ENCODE measurements around the gene POU5F1.

DNA sequence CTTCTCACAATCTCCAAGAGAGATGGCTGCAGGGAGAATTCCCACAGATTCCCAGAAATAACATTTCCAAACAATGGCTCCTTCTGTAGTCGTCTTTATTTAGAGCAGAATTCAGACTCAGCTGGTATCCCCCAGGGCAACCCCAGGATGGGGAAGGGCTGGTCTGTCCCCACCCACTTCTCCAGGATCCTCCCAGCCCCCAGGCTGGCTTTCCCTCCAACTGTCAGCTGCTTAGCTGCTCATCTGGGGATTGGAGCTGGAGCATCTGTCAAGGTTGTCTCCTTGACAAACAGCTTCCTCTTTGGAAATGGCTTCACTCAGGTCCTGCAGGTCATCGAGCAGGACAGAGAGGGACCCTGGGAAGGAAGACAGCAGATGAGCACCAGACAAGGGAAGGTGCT is 28.1 kb downstream of the POU5F1 start:
- TF ChIP-seq, protein P1, sequence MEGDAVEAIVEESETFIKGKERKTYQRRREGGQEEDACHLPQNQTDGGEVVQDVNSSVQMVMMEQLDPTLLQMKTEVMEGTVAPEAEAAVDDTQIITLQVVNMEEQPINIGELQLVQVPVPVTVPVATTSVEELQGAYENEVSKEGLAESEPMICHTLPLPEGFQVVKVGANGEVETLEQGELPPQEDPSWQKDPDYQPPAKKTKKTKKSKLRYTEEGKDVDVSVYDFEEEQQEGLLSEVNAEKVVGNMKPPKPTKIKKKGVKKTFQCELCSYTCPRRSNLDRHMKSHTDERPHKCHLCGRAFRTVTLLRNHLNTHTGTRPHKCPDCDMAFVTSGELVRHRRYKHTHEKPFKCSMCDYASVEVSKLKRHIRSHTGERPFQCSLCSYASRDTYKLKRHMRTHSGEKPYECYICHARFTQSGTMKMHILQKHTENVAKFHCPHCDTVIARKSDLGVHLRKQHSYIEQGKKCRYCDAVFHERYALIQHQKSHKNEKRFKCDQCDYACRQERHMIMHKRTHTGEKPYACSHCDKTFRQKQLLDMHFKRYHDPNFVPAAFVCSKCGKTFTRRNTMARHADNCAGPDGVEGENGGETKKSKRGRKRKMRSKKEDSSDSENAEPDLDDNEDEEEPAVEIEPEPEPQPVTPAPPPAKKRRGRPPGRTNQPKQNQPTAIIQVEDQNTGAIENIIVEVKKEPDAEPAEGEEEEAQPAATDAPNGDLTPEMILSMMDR (IDR thresholded peaks at IDR 0.05 in 8 of 11, conservative IDR thresholded peaks at IDR 0.05 in 3 of 11), result no peak
- TF ChIP-seq POLR2AphosphoS5 (IDR thresholded peaks at IDR 0.05), result no peak

All from spleen (tissue), 7 donors.